Measurements from ENCODE around the gene PTPRM. TPM values are rescaled to one million over a fixed set of nuclear protein-coding genes. Genes with fewer than 3 reads are reported as not detected.

Gene PTPRM
- total and polyA plus RNA-seq, 9 donors, result 45.6 to 82.0 (median 56.9) TPM

- DNase-seq, result no peak
- Histone ChIP-seq H3K4me1 (ENCODE audit: insufficient read depth) (peaks cover 2% of the 10 kb centered on the region), H3K4me3 (no peak overlapping the region), H3K36me3 (no peaks in the 10 kb centered on the region), H3K27ac (no peak overlapping the region), H3K27me3 (no peaks in the 10 kb centered on the region), H3K9me3 (no peaks in the 10 kb centered on the region)
- WGBS, 3 donors, result 92 to 96% (median 96%) methylated on average over 11 of the region's 11 CpGs
- intact Hi-C loops (cut with DNase I), result no loop called here
- TF ChIP-seq EP300 (IDR thresholded peaks at IDR 0.05) (no peak), POLR2A (IDR thresholded peaks at IDR 0.05) (no peak), CTCF (IDR thresholded peaks at IDR 0.05) (no peak)
Measured at GRCh38 chr18:7663366-7664312, 96.5 kb downstream of the PTPRM start.

- Histone ChIP-seq H3K9me3 (no peaks in the 10 kb centered on the region), H3K27me3 (no peaks in the 10 kb centered on the region), H3K4me1 (ENCODE audit: insufficient read depth) (no peaks in the 10 kb centered on the region), H3K36me3 (no peaks in the 10 kb centered on the region), H3K4me3 (no peak overlapping the region), H3K27ac (no peak overlapping the region)
- 86 to 90% (median 88%) methylated on average over 4 of the region's 4 CpGs for WGBS, 3 donors
- DNase-seq, result no peak
- intact Hi-C loops (cut with DNase I), result no loop called here
- TF ChIP-seq EP300 (IDR thresholded peaks at IDR 0.05), result no peak
- no peak for TF ChIP-seq CTCF (IDR thresholded peaks at IDR 0.05)
- no peak for TF ChIP-seq POLR2A (IDR thresholded peaks at IDR 0.05)
Measured at GRCh38 chr18:7666195-7666776, 99.2 kb downstream of the PTPRM start.

- TF ChIP-seq POLR2A (IDR thresholded peaks at IDR 0.05), result no peak
- no peak for TF ChIP-seq CTCF (IDR thresholded peaks at IDR 0.05)
- TF ChIP-seq EP300 (IDR thresholded peaks at IDR 0.05), result no peak
- no peak overlapping the region for H3K4me3 ChIP-seq
- no peaks in the 10 kb centered on the region for H3K9me3 ChIP-seq
- no peak for DNase-seq
- no peak overlapping the region for H3K27ac ChIP-seq
- intact Hi-C loops (cut with DNase I), result no loop called here
- no peaks in the 10 kb centered on the region for H3K36me3 ChIP-seq
- 72 to 85% (median 76%) methylated on average over 3 of the region's 3 CpGs for WGBS, 3 donors
- no peaks in the 10 kb centered on the region for H3K27me3 ChIP-seq
- H3K4me1 ChIP-seq (ENCODE audit: insufficient read depth), result no peaks in the 10 kb centered on the region
Measured at GRCh38 chr18:7668392-7668791, 101.3 kb downstream of the PTPRM start.

GRCh38 chr18:7669361-7669760 lies 102.2 kb downstream of the PTPRM start:
- H3K27ac ChIP-seq, result no peak overlapping the region
- no peak overlapping the region for H3K4me3 ChIP-seq
- no peaks in the 10 kb centered on the region for H3K9me3 ChIP-seq
- H3K27me3 ChIP-seq, result no peaks in the 10 kb centered on the region
- no peak for DNase-seq
- no peaks in the 10 kb centered on the region for H3K4me1 ChIP-seq (ENCODE audit: insufficient read depth)
- H3K36me3 ChIP-seq, result no peaks in the 10 kb centered on the region
- 39 to 57% (median 42%) methylated on average over 3 of the region's 3 CpGs for WGBS, 3 donors
- intact Hi-C loops (cut with DNase I), result no loop called here
- no peak for TF ChIP-seq CTCF (IDR thresholded peaks at IDR 0.05)
- no peak for TF ChIP-seq EP300 (IDR thresholded peaks at IDR 0.05)
- no peak for TF ChIP-seq POLR2A (IDR thresholded peaks at IDR 0.05)

All from ovary (tissue), 9 donors.